ENCODE data around the gene DOCK2.

GRCh38 chr5:170078931-170079330 is 441.9 kb downstream of the DOCK2 start:
- no peak for TF ChIP-seq EZH2 (IDR thresholded peaks at IDR 0.05)
- TF ChIP-seq, protein P1, sequence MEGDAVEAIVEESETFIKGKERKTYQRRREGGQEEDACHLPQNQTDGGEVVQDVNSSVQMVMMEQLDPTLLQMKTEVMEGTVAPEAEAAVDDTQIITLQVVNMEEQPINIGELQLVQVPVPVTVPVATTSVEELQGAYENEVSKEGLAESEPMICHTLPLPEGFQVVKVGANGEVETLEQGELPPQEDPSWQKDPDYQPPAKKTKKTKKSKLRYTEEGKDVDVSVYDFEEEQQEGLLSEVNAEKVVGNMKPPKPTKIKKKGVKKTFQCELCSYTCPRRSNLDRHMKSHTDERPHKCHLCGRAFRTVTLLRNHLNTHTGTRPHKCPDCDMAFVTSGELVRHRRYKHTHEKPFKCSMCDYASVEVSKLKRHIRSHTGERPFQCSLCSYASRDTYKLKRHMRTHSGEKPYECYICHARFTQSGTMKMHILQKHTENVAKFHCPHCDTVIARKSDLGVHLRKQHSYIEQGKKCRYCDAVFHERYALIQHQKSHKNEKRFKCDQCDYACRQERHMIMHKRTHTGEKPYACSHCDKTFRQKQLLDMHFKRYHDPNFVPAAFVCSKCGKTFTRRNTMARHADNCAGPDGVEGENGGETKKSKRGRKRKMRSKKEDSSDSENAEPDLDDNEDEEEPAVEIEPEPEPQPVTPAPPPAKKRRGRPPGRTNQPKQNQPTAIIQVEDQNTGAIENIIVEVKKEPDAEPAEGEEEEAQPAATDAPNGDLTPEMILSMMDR (IDR thresholded peaks at IDR 0.05), result no peak

Data from neural progenitor cell (in vitro differentiated cells).